K562 (cell line): ENCODE data around the gene RNU11. TPM values are rescaled to one million over a fixed set of nuclear protein-coding genes. Genes with fewer than 3 reads are reported as not detected.
A peak's percentile ranks its signal among the peaks of the same experiment; 100 is the strongest.

Experiments
- BHLHE40 ChIP-seq: IDR thresholded peaks from 2 replicates; pipeline ENCODE4 v1.6.1; 2011; ENCODE audit warnings: low read length, improper control_type of control experiment
- C11orf30 ChIP-seq: fragments of 450-650 bp; IDR thresholded peaks from 2 replicates; pipeline ENCODE4 v1.6.1; 2016; ENCODE audit warnings: low read depth, mild to moderate bottlenecking
- CHD2 ChIP-seq: IDR thresholded peaks from 2 replicates; pipeline ENCODE4 v1.6.1; 2011; ENCODE audit warnings: low read depth, low read length
- CREM ChIP-seq: IDR thresholded peaks from 2 replicates; pipeline ENCODE4 v1.6.1; 2014; ENCODE audit warnings: antibody characterized with exemption, low read depth
- ELF1 ChIP-seq: fragments of 200-800 bp; sonication (Bioruptor generic); IDR thresholded peaks from 2 replicates; pipeline ENCODE4 v1.6.1; 2016; ENCODE audit warnings: missing genetic modification characterization, missing compliant biosample characterization
- FOXA1 ChIP-seq: fragments of 450-650 bp; IDR thresholded peaks from 2 replicates; pipeline ENCODE4 v1.6.1; 2016; ENCODE audit warnings: mild to moderate bottlenecking, borderline replicate concordance
- FOXP1 ChIP-seq: sonication (generic); formaldehyde crosslinking; IDR thresholded peaks from 2 replicates; pipeline ENCODE4 v1.8.0; 2022; ENCODE audit warnings: mild to moderate bottlenecking, missing genetic modification reagents
- GATA2 ChIP-seq: sonication (generic); formaldehyde crosslinking; IDR thresholded peaks from 2 replicates; pipeline ENCODE4 v1.4.0; 2020; ENCODE audit warnings: mild to moderate bottlenecking, missing genetic modification reagents
- HCFC1 ChIP-seq: IDR thresholded peaks from 2 replicates; pipeline ENCODE4 v1.6.1; 2012; ENCODE audit warnings: low read depth, low read length, improper control_type of control experiment
- HDAC1 ChIP-seq, 2 experiments: fragments of 450-650 bp; IDR thresholded peaks; 2 replicates each; pipeline ENCODE4 v1.6.1; 2016 to 2017; ENCODE audit warnings: inconsistent platforms in 1 of 2, mild to moderate bottlenecking in 1 of 2, moderate library complexity in 1 of 2
- HNRNPK ChIP-seq: fragments of 200-400 bp; formaldehyde crosslinking; IDR thresholded peaks from one replicate; pipeline ENCODE4 v1.6.1; 2018; ENCODE audit warnings: mild to moderate bottlenecking, low read depth, low read length; ENCODE audit not compliant: poor library complexity, severe bottlenecking
- MAX ChIP-seq: sonication (generic); formaldehyde crosslinking; IDR thresholded peaks from 2 replicates; pipeline ENCODE4 v1.9.0; 2022; ENCODE audit warnings: mild to moderate bottlenecking, missing genetic modification reagents
- NCOA6 ChIP-seq: fragments of 450-650 bp; IDR thresholded peaks from 2 replicates; pipeline ENCODE4 v1.6.1; 2017; ENCODE audit warnings: mild to moderate bottlenecking
- NR0B1 ChIP-seq: fragments of 450-650 bp; IDR thresholded peaks from one replicate; pipeline ENCODE4 v1.6.1; 2018; ENCODE audit warnings: mild to moderate bottlenecking, moderate library complexity; ENCODE audit not compliant: partially characterized antibody
- PCBP2 ChIP-seq: fragments of 200-400 bp; formaldehyde crosslinking; IDR thresholded peaks from 2 replicates; pipeline ENCODE4 v1.6.1; 2018; ENCODE audit warnings: low read length, low read depth, mild to moderate bottlenecking, moderate library complexity; ENCODE audit not compliant: poor library complexity, severe bottlenecking
- POLR3G ChIP-seq: IDR thresholded peaks from 2 replicates; pipeline ENCODE4 v1.6.1; 2011; ENCODE audit not compliant: insufficient read length, insufficient replicate concordance; ENCODE audit errors: extremely low read depth
- PPARD ChIP-seq: fragments of 250-450 bp; sonication (Bioruptor Pico); IDR thresholded peaks from 2 replicates; pipeline ENCODE4 v1.8.0; 2022; ENCODE audit warnings: inconsistent platforms, mild to moderate bottlenecking, moderate library complexity
- RBM15 ChIP-seq: fragments of 200-400 bp; formaldehyde crosslinking; IDR thresholded peaks from 2 replicates; pipeline ENCODE4 v1.6.1; 2018; ENCODE audit warnings: mild to moderate bottlenecking, low read length, moderate library complexity; ENCODE audit not compliant: insufficient read depth
- RCOR1 ChIP-seq, 2 experiments: IDR thresholded peaks; 2 replicates each; pipeline ENCODE4 v1.6.1; 2012; ENCODE audit warnings: low read depth in 2 of 2, low read length in 2 of 2, borderline replicate concordance in 1 of 2, improper control_type of control experiment in 1 of 2
- RNF2 ChIP-seq: sonication (generic); IDR thresholded peaks from 2 replicates; pipeline ENCODE4 v1.6.1; 2016
- SAFB2 ChIP-seq: fragments of 200-400 bp; formaldehyde crosslinking; IDR thresholded peaks from 2 replicates; pipeline ENCODE4 v1.6.1; 2018; ENCODE audit warnings: borderline replicate concordance, low read length, low read depth, moderate library complexity; ENCODE audit not compliant: severe bottlenecking
- SNIP1 ChIP-seq: fragments of 450-650 bp; IDR thresholded peaks from 2 replicates; pipeline ENCODE4 v1.7.1; 2017; ENCODE audit warnings: low read depth, mild to moderate bottlenecking
- SRSF9 ChIP-seq: fragments of 200-400 bp; formaldehyde crosslinking; IDR thresholded peaks from 2 replicates; pipeline ENCODE4 v1.6.1; 2017; ENCODE audit warnings: low read depth, low read length, borderline replicate concordance
- TGIF2 ChIP-seq: sonication (generic); formaldehyde crosslinking; IDR thresholded peaks from 2 replicates; pipeline ENCODE4 v1.8.1; 2022; ENCODE audit warnings: mild to moderate bottlenecking, missing genetic modification reagents, moderate library complexity
- ZFP91 ChIP-seq: sonication (generic); formaldehyde crosslinking; IDR thresholded peaks from 2 replicates; pipeline ENCODE4 v1.8.0; 2022; ENCODE audit warnings: mild to moderate bottlenecking, missing genetic modification reagents
- ZKSCAN3 ChIP-seq: fragments of 250-450 bp; sonication (Bioruptor Pico); IDR thresholded peaks from 2 replicates; pipeline ENCODE4 v1.4.0; 2020
- ZNF436 ChIP-seq: fragments of 250-450, 450-650 bp; sonication (Bioruptor Pico); formaldehyde crosslinking; IDR thresholded peaks from 2 replicates; pipeline ENCODE4 v1.7.0; 2020; ENCODE audit warnings: mild to moderate bottlenecking
- ZNF57 ChIP-seq: fragments of 450-650 bp; formaldehyde crosslinking; IDR thresholded peaks from 2 replicates; pipeline ENCODE4 v1.4.0; 2020; ENCODE audit warnings: mild to moderate bottlenecking, moderate library complexity
- ZNF586 ChIP-seq: fragments of 450-650 bp; formaldehyde crosslinking; conservative IDR thresholded peaks from 2 replicates; pipeline ENCODE4 v1.4.0; 2020; ENCODE audit warnings: mild to moderate bottlenecking, moderate library complexity
- ZNF764 ChIP-seq: fragments of 250-450 bp; sonication (Bioruptor Pico); IDR thresholded peaks from 2 replicates; pipeline ENCODE4 v1.4.0; 2020; ENCODE audit warnings: low read depth, mild to moderate bottlenecking, moderate library complexity
- ZNF780A ChIP-seq: fragments of 250-450 bp; sonication (Bioruptor Pico); IDR thresholded peaks from 2 replicates; pipeline ENCODE4 v1.5.0; 2021; ENCODE audit warnings: mild to moderate bottlenecking
- polyA plus RNA-seq, 8 experiments: library from polyadenylated mRNA; depleted of rRNA in 4 of 8; stranded (reverse) in 5 of 8; unstranded in 3 of 8; fragments of >200 nt; fragmentation: Nextera tagmentation in 2 of 8; fragmentation: Illumina TruSeq in 1 of 8; extraction: Ambion mirVana in 2 of 8; extraction: Trizol in 1 of 8; gene quantifications; 2 replicates each; pipeline versions ENCODE4 v1.2.1 to v1.2.3, GENCODE V29; 2011 to 2014; ENCODE audit warnings: inconsistent platforms in 1 of 8, missing spikeins in 1 of 8
- total RNA-seq, 7 experiments: library from RNA; depleted of rRNA in 6 of 7; stranded (reverse); fragments of >200 nt in 6 of 7; fragmentation: Illumina TruSeq in 2 of 7; extraction: Trizol in 2 of 7; gene quantifications; 2 replicates each; pipeline versions ENCODE4 v1.2.1 to v1.2.3, GENCODE V29; 2011 to 2021; ENCODE audit warnings: low replicate concordance in 1 of 7

The RNU11 gene
- total and polyA plus RNA-seq, 9 of the 15 experiments (the other 6 are each of a cell fraction or from before 2014, with no cell fraction given): not detected

GRCh38 chr1:28684937-28685336 lies 36.5 kb downstream of the RNU11 start (continued):
- TF ChIP-seq NR0B1: no peak
- TF ChIP-seq ZNF780A (CRISPR knock-in tag): no peak
- no peak for TF ChIP-seq BHLHE40
- TF ChIP-seq HCFC1: no peak
- TF ChIP-seq ZNF57: no peak
- no peak for TF ChIP-seq ZNF586
- no peak for TF ChIP-seq MAX (CRISPR knock-in tag)
- no peak for TF ChIP-seq GATA2
- TF ChIP-seq C11orf30: no peak
- TF ChIP-seq FOXP1: no peak
- TF ChIP-seq CREM: no peak
- no peak for TF ChIP-seq PCBP2
- TF ChIP-seq RNF2: no peak
- no peak for TF ChIP-seq RBM15
- TF ChIP-seq ZNF436 (CRISPR knock-in tag): no peak
- TF ChIP-seq TGIF2 (CRISPR knock-in tag): no peak
- no peak for TF ChIP-seq POLR3G
- no peak for TF ChIP-seq SNIP1
- no peak for TF ChIP-seq RCOR1 (IDR thresholded peaks at IDR 0.05; ENCODE audit: borderline replicate concordance in 1 of 2, low read depth in 2 of 2, low read length in 2 of 2)
- TF ChIP-seq HDAC1 (IDR thresholded peaks at IDR 0.05): 0 out of 4 replicates have a peak, but pooled peaks of 1 of the 2 experiments have one; percentile 13
- no peak for TF ChIP-seq FOXA1
- no peak for TF ChIP-seq CHD2
- no peak for TF ChIP-seq NCOA6
- TF ChIP-seq ZKSCAN3 (CRISPR knock-in tag): no peak
- TF ChIP-seq HNRNPK: no peak
- no peak for TF ChIP-seq ZFP91 (CRISPR knock-in tag)
- TF ChIP-seq SRSF9: no peak
- no peak for TF ChIP-seq ELF1
- no peak for TF ChIP-seq ZNF764 (CRISPR knock-in tag)
- no peak for TF ChIP-seq PPARD (CRISPR knock-in tag)
- no peak for TF ChIP-seq SAFB2
